A549 (cell line): ENCODE results near the gene PTPRJ. TPM values are rescaled to one million over a fixed set of nuclear protein-coding genes. Genes with fewer than 3 reads are reported as not detected.

Source experiments
- ATAC-seq, 2 experiments: fragments of 200-7000 bp in 1 of 2; fragments of >200 bp in 1 of 2; cut with Nextera tagmentation in 1 of 2; cut with Tn5 transposase in 1 of 2; 3 replicates each; pipeline versions ENCODE4 v1.8.0 to v1.9.1; 2018 to 2020; ENCODE audit warnings: mild to moderate bottlenecking in 1 of 2, moderate library complexity in 1 of 2
- CTCF ChIA-PET: fragments of 300-600 bp; sonication (Branson Sonifier 250); formaldehyde crosslinking; extraction: SDS; loops from one replicate; lab custom pipeline; 2021; ENCODE audit warnings: antibody characterized with exemption, inconsistent platforms; lab: Yijun Ruan, JAX
- POLR2A ChIA-PET: fragments of 350-600 bp; formaldehyde crosslinking; extraction: SDS; loops from one replicate; lab custom pipeline; 2021; ENCODE audit warnings: antibody characterized with exemption, inconsistent platforms; lab: Yijun Ruan, JAX
- DNase-seq, 2 experiments: peaks; one replicate each; pipeline versions ENCODE4 v3.0.0 to v3.0.0-alpha.2; 2011 to 2016; ENCODE audit warnings: low read depth in 1 of 2, low spot score in 1 of 2
- FAIRE-seq: peaks from 2 replicates; lab custom pipeline; 2011; peaks lifted over from hg19 to GRCh38; lab: Jason Lieb, UNC
- H3K27ac ChIP-seq, 2 experiments: fragments of >200 bp; sonication (Bioruptor Twin); formaldehyde crosslinking; 3 replicates each; pipeline ENCODE4 v1.5.1; 2016 to 2017
- H3K4me1 ChIP-seq: fragments of >200 bp; sonication (Bioruptor Twin); formaldehyde crosslinking; 3 replicates; pipeline ENCODE4 v1.6.1; 2016
- H3K4me2 ChIP-seq: fragments of >200 bp; sonication (Bioruptor Twin); formaldehyde crosslinking; 3 replicates; pipeline ENCODE4 v1.6.1; 2016
- H3K4me3 ChIP-seq: fragments of >200 bp; sonication (Bioruptor Twin); formaldehyde crosslinking; 3 replicates; pipeline ENCODE4 v1.5.1; 2016
- H3K9me3 ChIP-seq: fragments of >200 bp; sonication (Bioruptor Twin); formaldehyde crosslinking; 3 replicates; pipeline ENCODE4 v1.6.1; 2016
- BHLHE40 ChIP-seq: IDR thresholded peaks from 2 replicates; pipeline ENCODE4 v1.6.1; 2012; ENCODE audit warnings: low read depth, low read length, inconsistent platforms
- CBX2 ChIP-seq: fragments of 200-600 bp; sonication (generic); IDR thresholded peaks from 2 replicates; pipeline ENCODE4 v1.6.1; 2016; ENCODE audit warnings: low read depth, mild to moderate bottlenecking, borderline replicate concordance
- CBX8 ChIP-seq: fragments of 200-600 bp; sonication (generic); IDR thresholded peaks from 2 replicates; pipeline ENCODE4 v1.6.1; 2016
- CEBPB ChIP-seq, 2 experiments: fragments of >200 bp in 1 of 2; sonication (Bioruptor Twin) in 1 of 2; formaldehyde crosslinking in 1 of 2; IDR thresholded peaks; 2 replicates each; pipeline ENCODE4 v1.6.1; 2012 to 2016
- CHD2 ChIP-seq: fragments of 150-350 bp; IDR thresholded peaks from 2 replicates; pipeline ENCODE4 v1.6.1; 2014; ENCODE audit warnings: low read length; ENCODE audit not compliant: partially characterized antibody
- CHD4 ChIP-seq: fragments of 200-600 bp; sonication (generic); IDR thresholded peaks from 2 replicates; pipeline ENCODE4 v1.6.1; 2016; ENCODE audit warnings: antibody characterized with exemption, mild to moderate bottlenecking, borderline replicate concordance
- EHF ChIP-seq: fragments of 250-450 bp; sonication (Bioruptor Pico); IDR thresholded peaks from 2 replicates; pipeline ENCODE4 v1.5.0; 2020; ENCODE audit warnings: mild to moderate bottlenecking
- EP300 ChIP-seq, 2 experiments: fragments of >200 bp; sonication (Bioruptor Twin); formaldehyde crosslinking; IDR thresholded peaks; 2 replicates in 1 of 2; 3 replicates in 1 of 2; pipeline ENCODE4 v1.6.1; 2016 to 2017
- ESRRA ChIP-seq: fragments of 150-350 bp; IDR thresholded peaks from 2 replicates; pipeline ENCODE4 v1.6.1; 2014; ENCODE audit warnings: mild to moderate bottlenecking, low read length, borderline replicate concordance
- FOSB ChIP-seq: fragments of 250-450 bp; sonication (Bioruptor Pico); IDR thresholded peaks from 2 replicates; pipeline ENCODE4 v1.5.0; 2020; ENCODE audit warnings: mild to moderate bottlenecking, moderate library complexity
- FOXS1 ChIP-seq: fragments of 250-450 bp; sonication (Bioruptor Pico); IDR thresholded peaks from 2 replicates; pipeline ENCODE4 v1.5.0; 2020; ENCODE audit warnings: mild to moderate bottlenecking, moderate library complexity
- GATA3 ChIP-seq: IDR thresholded peaks from 2 replicates; pipeline ENCODE4 v1.6.1; 2012; ENCODE audit warnings: borderline replicate concordance
- HDAC2 ChIP-seq: fragments of 200-600 bp; sonication (generic); IDR thresholded peaks from 2 replicates; pipeline ENCODE4 v1.6.1; 2016
- HOXB13 ChIP-seq: fragments of 250-450 bp; sonication (Bioruptor Pico); IDR thresholded peaks from 2 replicates; pipeline ENCODE4 v1.5.0; 2020; ENCODE audit warnings: low read depth, mild to moderate bottlenecking, moderate library complexity
- HOXB5 ChIP-seq: fragments of 250-450 bp; sonication (Bioruptor Pico); IDR thresholded peaks from 2 replicates; pipeline ENCODE4 v1.5.0; 2020; ENCODE audit warnings: mild to moderate bottlenecking, moderate library complexity
- KDM1A ChIP-seq: fragments of 200-600 bp; sonication (generic); IDR thresholded peaks from 2 replicates; pipeline ENCODE4 v1.6.1; 2016; ENCODE audit warnings: low read depth, mild to moderate bottlenecking
- MAX ChIP-seq: IDR thresholded peaks from 2 replicates; pipeline ENCODE4 v1.6.1; 2012
- MAZ ChIP-seq: fragments of 150-350 bp; IDR thresholded peaks from 2 replicates; pipeline ENCODE4 v1.6.1; 2014; ENCODE audit warnings: antibody characterized with exemption, low read depth, low read length, borderline replicate concordance
- NFE2L2 ChIP-seq: fragments of 150-350 bp; conservative IDR thresholded peaks from 2 replicates; pipeline ENCODE4 v1.6.1; 2014; ENCODE audit warnings: low read length
- PHF8 ChIP-seq: fragments of 200-600 bp; sonication (generic); IDR thresholded peaks from 2 replicates; pipeline ENCODE4 v1.6.1; 2016; ENCODE audit warnings: low read depth, mild to moderate bottlenecking, antibody characterized with exemption, moderate library complexity, borderline replicate concordance
- POLR2AphosphoS2 ChIP-seq: conservative IDR thresholded peaks from 2 replicates; pipeline ENCODE4 v1.6.1; 2012; ENCODE audit warnings: low read length, improper control_type of control experiment, inconsistent platforms
- RCOR1 ChIP-seq: fragments of 150-350 bp; IDR thresholded peaks from 2 replicates; pipeline ENCODE4 v1.6.1; 2014; ENCODE audit warnings: antibody characterized with exemption, low read length, low read depth
- RNF2 ChIP-seq: fragments of 200-600 bp; sonication (generic); IDR thresholded peaks from 2 replicates; pipeline ENCODE4 v1.6.1; 2016; ENCODE audit warnings: low read depth, mild to moderate bottlenecking, antibody characterized with exemption, moderate library complexity, borderline replicate concordance
- SREBF2 ChIP-seq: fragments of 450-650 bp; IDR thresholded peaks from 2 replicates; pipeline ENCODE4 v1.6.1; 2014; ENCODE audit warnings: mild to moderate bottlenecking, moderate library complexity
- TFCP2L1 ChIP-seq: fragments of 250-450 bp; sonication (Bioruptor Pico); IDR thresholded peaks from 2 replicates; pipeline ENCODE4 v1.5.0; 2021; ENCODE audit warnings: mild to moderate bottlenecking
- ZSCAN20 ChIP-seq: fragments of 250-450 bp; sonication (Bioruptor Pico); IDR thresholded peaks from 2 replicates; pipeline ENCODE4 v1.8.0; 2022; ENCODE audit warnings: mild to moderate bottlenecking, moderate library complexity
- WGBS: methylation state at CpG from one replicate; pipeline ENCODE4 v1.1.6; 2017; ENCODE audit errors: missing lambda C conversion rate; 5-methylcytosine and 5-hydroxymethylcytosine counted together
- polyA plus RNA-seq, 4 experiments: library from polyadenylated mRNA; depleted of rRNA in 3 of 4; stranded (reverse); fragments of >200 nt; fragmentation: RNase III in 1 of 4; extraction: RNeasy Plus Mini Kit Qiagen cat#74134 plus additional on column Dnase treatment in 1 of 4; gene quantifications; 2 replicates in 3 of 4; 3 replicates in 1 of 4; pipeline ENCODE4 v1.2.3, GENCODE V29; 2011 to 2017
- TF ChIP-seq, protein P1 (sequence below): fragments of 150-350 bp; IDR thresholded peaks from 2 replicates; pipeline ENCODE4 v1.6.1; 2014; ENCODE audit warnings: low read depth, mild to moderate bottlenecking, low read length
- TF ChIP-seq, protein P2 (sequence below): fragments of 450-650 bp; IDR thresholded peaks from 2 replicates; pipeline ENCODE4 v1.6.1; 2014; ENCODE audit warnings: antibody characterized with exemption
- TF ChIP-seq, protein P3 (sequence below): IDR thresholded peaks from 2 replicates; pipeline ENCODE4 v1.6.1; 2012

Gene PTPRJ
- polyA plus RNA-seq, 2 of the 4 experiments (the other 2 are of a cell fraction) = 30.3 to 50.5 TPM

GRCh38 chr11:48165426-48165825 is 185.1 kb downstream of the PTPRJ start:
- ChIA-PET CTCF (interaction anchor here (0.8 to 0.9 kb wide), 2 partner anchors 19 to 231 kb away, joined by 3 read pairs; no protein-coding TSS in a partner anchor), POLR2A (no interaction called here)
- peaks cover 32% of the 10 kb centered on the region; the same call in 2 of the 3 replicates for H3K4me1 ChIP-seq
- no peaks in the 10 kb centered on the region for H3K9me3 ChIP-seq
- DNase-seq (no peak), ATAC-seq (no peak), FAIRE-seq (no peak)
- no peak overlapping the region for H3K4me3 ChIP-seq
- 59% methylated on average over 3 of the region's 3 CpGs for WGBS
- H3K4me2 ChIP-seq = no peak overlapping the region
- TF ChIP-seq, protein P1, sequence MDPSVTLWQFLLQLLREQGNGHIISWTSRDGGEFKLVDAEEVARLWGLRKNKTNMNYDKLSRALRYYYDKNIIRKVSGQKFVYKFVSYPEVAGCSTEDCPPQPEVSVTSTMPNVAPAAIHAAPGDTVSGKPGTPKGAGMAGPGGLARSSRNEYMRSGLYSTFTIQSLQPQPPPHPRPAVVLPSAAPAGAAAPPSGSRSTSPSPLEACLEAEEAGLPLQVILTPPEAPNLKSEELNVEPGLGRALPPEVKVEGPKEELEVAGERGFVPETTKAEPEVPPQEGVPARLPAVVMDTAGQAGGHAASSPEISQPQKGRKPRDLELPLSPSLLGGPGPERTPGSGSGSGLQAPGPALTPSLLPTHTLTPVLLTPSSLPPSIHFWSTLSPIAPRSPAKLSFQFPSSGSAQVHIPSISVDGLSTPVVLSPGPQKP = no peak
- TF ChIP-seq HOXB13 (CRISPR knock-in tag) (no peak), CEBPB (IDR thresholded peaks at IDR 0.05) (no peak), RCOR1 (no peak), SREBF2 (no peak), CHD4 (no peak), CBX8 (no peak), PHF8 (no peak), GATA3 (no peak), BHLHE40 (no peak), EHF (CRISPR knock-in tag) (no peak), ZSCAN20 (CRISPR knock-in tag) (no peak), HOXB5 (no peak), POLR2AphosphoS2 (no peak), EP300 (IDR thresholded peaks at IDR 0.05) (no peak), KDM1A (no peak), CHD2 (no peak), FOSB (no peak)
- TF ChIP-seq, protein P2, sequence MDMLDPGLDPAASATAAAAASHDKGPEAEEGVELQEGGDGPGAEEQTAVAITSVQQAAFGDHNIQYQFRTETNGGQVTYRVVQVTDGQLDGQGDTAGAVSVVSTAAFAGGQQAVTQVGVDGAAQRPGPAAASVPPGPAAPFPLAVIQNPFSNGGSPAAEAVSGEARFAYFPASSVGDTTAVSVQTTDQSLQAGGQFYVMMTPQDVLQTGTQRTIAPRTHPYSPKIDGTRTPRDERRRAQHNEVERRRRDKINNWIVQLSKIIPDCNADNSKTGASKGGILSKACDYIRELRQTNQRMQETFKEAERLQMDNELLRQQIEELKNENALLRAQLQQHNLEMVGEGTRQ = no peak
- TF ChIP-seq, protein P3, sequence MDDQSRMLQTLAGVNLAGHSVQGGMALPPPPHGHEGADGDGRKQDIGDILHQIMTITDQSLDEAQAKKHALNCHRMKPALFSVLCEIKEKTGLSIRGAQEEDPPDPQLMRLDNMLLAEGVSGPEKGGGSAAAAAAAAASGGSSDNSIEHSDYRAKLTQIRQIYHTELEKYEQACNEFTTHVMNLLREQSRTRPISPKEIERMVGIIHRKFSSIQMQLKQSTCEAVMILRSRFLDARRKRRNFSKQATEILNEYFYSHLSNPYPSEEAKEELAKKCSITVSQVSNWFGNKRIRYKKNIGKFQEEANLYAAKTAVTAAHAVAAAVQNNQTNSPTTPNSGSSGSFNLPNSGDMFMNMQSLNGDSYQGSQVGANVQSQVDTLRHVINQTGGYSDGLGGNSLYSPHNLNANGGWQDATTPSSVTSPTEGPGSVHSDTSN = no peak
- no peak overlapping the region for H3K27ac ChIP-seq

GRCh38 chr11:48167380-48167779 is 187.0 kb downstream of the PTPRJ start:
- TF ChIP-seq NFE2L2 = no peak
- TF ChIP-seq HDAC2 = no peak
- TF ChIP-seq RNF2 = no peak
- no peak for TF ChIP-seq MAZ
- no peak for TF ChIP-seq TFCP2L1 (CRISPR knock-in tag)
- TF ChIP-seq SREBF2 = no peak
- TF ChIP-seq ESRRA = no peak
- TF ChIP-seq MAX = no peak
- no peak for TF ChIP-seq CEBPB (IDR thresholded peaks at IDR 0.05)
- no peak for TF ChIP-seq PHF8
- TF ChIP-seq GATA3 = no peak
- TF ChIP-seq, protein P1 = no peak
- TF ChIP-seq CBX2 = no peak
- no peak for TF ChIP-seq FOXS1
- no peak for FAIRE-seq
- ATAC-seq = no peak
- H3K9me3 ChIP-seq = no peaks in the 10 kb centered on the region
- peaks cover 34% of the 10 kb centered on the region; the same call in 2 of the 3 replicates for H3K4me1 ChIP-seq
- ChIA-PET CTCF (no interaction called here), POLR2A (no interaction called here)
- no peak overlapping the region for H3K4me3 ChIP-seq
- 94% methylated on average over 6 of the region's 6 CpGs for WGBS
- no peak overlapping the region for H3K4me2 ChIP-seq
- no peak overlapping the region for H3K27ac ChIP-seq
- no peak for DNase-seq
